SH-SY5Y (cell line): Measurements from ENCODE around the gene KRT2.

Experiments used
- GATA2 ChIP-seq: IDR thresholded peaks from 2 replicates; pipeline ENCODE4 v1.6.1; 2011; ENCODE audit warnings: mild to moderate bottlenecking, low read depth, low read length
- GATA3 ChIP-seq: IDR thresholded peaks from 2 replicates; pipeline ENCODE4 v1.6.1; 2011; ENCODE audit warnings: low read depth, mild to moderate bottlenecking, low read length, moderate library complexity

GRCh38 chr12:52616680-52617402, 35.2 kb downstream of the KRT2 start:
- no peak for TF ChIP-seq GATA2
- no peak for TF ChIP-seq GATA3
